Ishikawa (cell line): ENCODE data around the gene CRTAC1.
A peak's percentile ranks its signal among the peaks of the same experiment; 100 is the strongest.

ENCODE experiments used
- CEBPB ChIP-seq: IDR thresholded peaks from 2 replicates; pipeline ENCODE4 v1.6.1; 2012
- CREB1 ChIP-seq: IDR thresholded peaks from 2 replicates; pipeline ENCODE4 v1.6.1; 2012; ENCODE audit warnings: low read depth
- EGR1 ChIP-seq: IDR thresholded peaks from 2 replicates; pipeline ENCODE4 v1.6.1; 2012
- EP300 ChIP-seq: IDR thresholded peaks from 2 replicates; pipeline ENCODE4 v1.6.1; 2012; ENCODE audit warnings: borderline replicate concordance
- FOXM1 ChIP-seq: IDR thresholded peaks from 2 replicates; pipeline ENCODE4 v1.6.1; 2012; ENCODE audit warnings: low read depth, borderline replicate concordance
- MAX ChIP-seq: IDR thresholded peaks from 2 replicates; pipeline ENCODE4 v1.6.1; 2012
- NFIC ChIP-seq: IDR thresholded peaks from 2 replicates; pipeline ENCODE4 v1.6.1; 2012
- RAD21 ChIP-seq: IDR thresholded peaks from 2 replicates; pipeline ENCODE4 v1.6.1; 2012; ENCODE audit warnings: low read depth
- REST ChIP-seq: IDR thresholded peaks from 2 replicates; pipeline ENCODE4 v1.6.1; 2012; ENCODE audit warnings: low read depth, mild to moderate bottlenecking
- TAF1 ChIP-seq: IDR thresholded peaks from 2 replicates; pipeline ENCODE4 v1.6.1; 2012; ENCODE audit warnings: low read depth, mild to moderate bottlenecking
- TCF12 ChIP-seq: IDR thresholded peaks from 2 replicates; pipeline ENCODE4 v1.6.1; 2012; ENCODE audit warnings: low read depth
- TEAD4 ChIP-seq: IDR thresholded peaks from 2 replicates; pipeline ENCODE4 v1.6.1; 2012
- USF1 ChIP-seq: IDR thresholded peaks from 2 replicates; pipeline ENCODE4 v1.6.1; 2012
- YY1 ChIP-seq: IDR thresholded peaks from 2 replicates; pipeline ENCODE4 v1.6.1; 2012; ENCODE audit warnings: low read depth
- ZBTB7A ChIP-seq: IDR thresholded peaks from 2 replicates; pipeline ENCODE4 v1.6.1; 2012; ENCODE audit warnings: low read depth

CRTAC1 gene

GRCh38 chr10:98063740-98064027 is 33.3 kb upstream of the CRTAC1 start:
- TF ChIP-seq EP300 (no peak), TCF12 (no peak), ZBTB7A (no peak), USF1 (no peak), TEAD4 (no peak), TAF1 (no peak), REST (no peak), MAX (no peak)

- TF ChIP-seq NFIC = no peak
- TF ChIP-seq MAX = no peak
- TF ChIP-seq ZBTB7A = no peak
- no peak for TF ChIP-seq TEAD4
- TF ChIP-seq FOXM1 = no peak
- TF ChIP-seq YY1 = no peak
- TF ChIP-seq CEBPB = no peak
- no peak for TF ChIP-seq RAD21
- no peak for TF ChIP-seq TCF12
- TF ChIP-seq USF1 = no peak
- no peak for TF ChIP-seq REST
- no peak for TF ChIP-seq EGR1
- TF ChIP-seq EP300 = no peak
- no peak for TF ChIP-seq CREB1
- TF ChIP-seq TAF1 = no peak
These were observed 32.0 kb upstream of the CRTAC1 start for GRCh38 chr10:98062424-98062823.

- TF ChIP-seq REST (peak; percentile 77), MAX (no peak), TAF1 (no peak), EGR1 (no peak), EP300 (no peak), FOXM1 (no peak)
These were observed 29.7 kb upstream of the CRTAC1 start for GRCh38 chr10:98060079-98060478.

GRCh38 chr10:98058295-98058694 is 27.9 kb upstream of the CRTAC1 start:
- TF ChIP-seq TAF1 (no peak), CREB1 (no peak), MAX (no peak), TEAD4 (no peak), YY1 (no peak), CEBPB (no peak), NFIC (no peak), USF1 (no peak), TCF12 (no peak), FOXM1 (no peak), ZBTB7A (no peak), EP300 (no peak)
